ENCODE measurements around the gene VLDLR. TPM values are rescaled to one million over a fixed set of nuclear protein-coding genes. Genes with fewer than 3 reads are reported as not detected.

The VLDLR gene
- total RNA-seq, 1 experiment from 2014 or later: 2.1 TPM

GRCh38 chr9:2624051-2624682, 2.6 kb downstream of the VLDLR start:
- BruUV-seq (replicated peaks): no TSS peak
- Histone ChIP-seq H3K36me3 (ENCODE audit: control insufficient read depth, insufficient read depth, low read length) (no peaks in the 10 kb centered on the region), H3K4me3 (ENCODE audit: low read depth in 2 of 2, low read length in 2 of 2) (no peak overlapping the region), H3K27me3 (ENCODE audit: control insufficient read depth, insufficient read depth, low read length) (no peaks in the 10 kb centered on the region), H3K9me3 (ENCODE audit: control insufficient read depth, insufficient read depth, low read depth, low read length) (no peaks in the 10 kb centered on the region), H3K4me1 (ENCODE audit: control insufficient read depth, insufficient read depth, low read length) (no peaks in the 10 kb centered on the region), H3K27ac (ENCODE audit: low read length) (no peak overlapping the region)
- DNase-seq (ENCODE audit: low read depth, low spot score) (no peak), ATAC-seq (no peak)
- POLR2A ChIA-PET: no interaction called here
- intact Hi-C loops (cut with micrococcal nuclease; ENCODE audit: unreplicated experiment) (no loop called here), in situ Hi-C loops (cut with HindIII; ENCODE audit: low pct_unique_long_range_greater_than_20kb, low sequenced_read_pairs) (no loop called here)
- CTCF ChIA-PET: no interaction called here
- TF ChIP-seq TCF7L2 (IDR thresholded peaks at IDR 0.05; ENCODE audit: low read depth, low read length) (no peak), SIN3A (IDR thresholded peaks at IDR 0.05; ENCODE audit: borderline replicate concordance, insufficient read depth, low read depth, low read length) (no peak), REST (IDR thresholded peaks at IDR 0.05; ENCODE audit: insufficient read depth in 1 of 2, low read depth in 2 of 2, low read length in 1 of 2) (no peak), POLR2AphosphoS5 (IDR thresholded peaks at IDR 0.05; ENCODE audit: low read depth, low read length) (no peak), CTCF (IDR thresholded peaks at IDR 0.05) (no peak)

- BruUV-seq (replicated peaks): no TSS peak
- H3K36me3 ChIP-seq (ENCODE audit: control insufficient read depth, insufficient read depth, low read length): no peaks in the 10 kb centered on the region
- H3K27me3 ChIP-seq (ENCODE audit: control insufficient read depth, insufficient read depth, low read length): no peaks in the 10 kb centered on the region
- no peak for DNase-seq (ENCODE audit: low read depth, low spot score)
- CTCF ChIA-PET: no interaction called here
- ATAC-seq: no peak
- TF ChIP-seq REST (IDR thresholded peaks at IDR 0.05; ENCODE audit: insufficient read depth in 1 of 2, low read depth in 2 of 2, low read length in 1 of 2): no peak
- no peak for TF ChIP-seq POLR2AphosphoS5 (IDR thresholded peaks at IDR 0.05; ENCODE audit: low read depth, low read length)
- TF ChIP-seq SIN3A (IDR thresholded peaks at IDR 0.05; ENCODE audit: borderline replicate concordance, insufficient read depth, low read depth, low read length): no peak
- TF ChIP-seq TCF7L2 (IDR thresholded peaks at IDR 0.05; ENCODE audit: low read depth, low read length): no peak
- no peak for TF ChIP-seq CTCF (IDR thresholded peaks at IDR 0.05)
- POLR2A ChIA-PET: no interaction called here
- H3K4me1 ChIP-seq (ENCODE audit: control insufficient read depth, insufficient read depth, low read length): no peaks in the 10 kb centered on the region
- intact Hi-C loops (cut with micrococcal nuclease; ENCODE audit: unreplicated experiment) (no loop called here), in situ Hi-C loops (cut with HindIII; ENCODE audit: low pct_unique_long_range_greater_than_20kb, low sequenced_read_pairs) (no loop called here)
- no peak overlapping the region for H3K27ac ChIP-seq (ENCODE audit: low read length)
- H3K9me3 ChIP-seq (ENCODE audit: control insufficient read depth, insufficient read depth, low read depth, low read length): no peaks in the 10 kb centered on the region
- no peak overlapping the region for H3K4me3 ChIP-seq (ENCODE audit: low read depth in 2 of 2, low read length in 2 of 2)
These were observed 3.8 kb downstream of the VLDLR start for GRCh38 chr9:2625427-2625826.
